Left hindlimb (tissue), 1 donor: ENCODE measurements around the gene NEMF.
"Not testable (repeated sequence)": the region's sequence is repeated elsewhere in the genome, so short reads cannot be mapped to it uniquely, and the experiment has no call there.

Source experiments
- DNase-seq: peaks from one replicate; pipeline ENCODE4 v3.0.0-alpha.2; 2018

NEMF gene, protein sequence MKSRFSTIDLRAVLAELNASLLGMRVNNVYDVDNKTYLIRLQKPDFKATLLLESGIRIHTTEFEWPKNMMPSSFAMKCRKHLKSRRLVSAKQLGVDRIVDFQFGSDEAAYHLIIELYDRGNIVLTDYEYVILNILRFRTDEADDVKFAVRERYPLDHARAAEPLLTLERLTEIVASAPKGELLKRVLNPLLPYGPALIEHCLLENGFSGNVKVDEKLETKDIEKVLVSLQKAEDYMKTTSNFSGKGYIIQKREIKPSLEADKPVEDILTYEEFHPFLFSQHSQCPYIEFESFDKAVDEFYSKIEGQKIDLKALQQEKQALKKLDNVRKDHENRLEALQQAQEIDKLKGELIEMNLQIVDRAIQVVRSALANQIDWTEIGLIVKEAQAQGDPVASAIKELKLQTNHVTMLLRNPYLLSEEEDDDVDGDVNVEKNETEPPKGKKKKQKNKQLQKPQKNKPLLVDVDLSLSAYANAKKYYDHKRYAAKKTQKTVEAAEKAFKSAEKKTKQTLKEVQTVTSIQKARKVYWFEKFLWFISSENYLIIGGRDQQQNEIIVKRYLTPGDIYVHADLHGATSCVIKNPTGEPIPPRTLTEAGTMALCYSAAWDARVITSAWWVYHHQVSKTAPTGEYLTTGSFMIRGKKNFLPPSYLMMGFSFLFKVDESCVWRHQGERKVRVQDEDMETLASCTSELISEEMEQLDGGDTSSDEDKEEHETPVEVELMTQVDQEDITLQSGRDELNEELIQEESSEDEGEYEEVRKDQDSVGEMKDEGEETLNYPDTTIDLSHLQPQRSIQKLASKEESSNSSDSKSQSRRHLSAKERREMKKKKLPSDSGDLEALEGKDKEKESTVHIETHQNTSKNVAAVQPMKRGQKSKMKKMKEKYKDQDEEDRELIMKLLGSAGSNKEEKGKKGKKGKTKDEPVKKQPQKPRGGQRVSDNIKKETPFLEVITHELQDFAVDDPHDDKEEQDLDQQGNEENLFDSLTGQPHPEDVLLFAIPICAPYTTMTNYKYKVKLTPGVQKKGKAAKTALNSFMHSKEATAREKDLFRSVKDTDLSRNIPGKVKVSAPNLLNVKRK

DNA sequence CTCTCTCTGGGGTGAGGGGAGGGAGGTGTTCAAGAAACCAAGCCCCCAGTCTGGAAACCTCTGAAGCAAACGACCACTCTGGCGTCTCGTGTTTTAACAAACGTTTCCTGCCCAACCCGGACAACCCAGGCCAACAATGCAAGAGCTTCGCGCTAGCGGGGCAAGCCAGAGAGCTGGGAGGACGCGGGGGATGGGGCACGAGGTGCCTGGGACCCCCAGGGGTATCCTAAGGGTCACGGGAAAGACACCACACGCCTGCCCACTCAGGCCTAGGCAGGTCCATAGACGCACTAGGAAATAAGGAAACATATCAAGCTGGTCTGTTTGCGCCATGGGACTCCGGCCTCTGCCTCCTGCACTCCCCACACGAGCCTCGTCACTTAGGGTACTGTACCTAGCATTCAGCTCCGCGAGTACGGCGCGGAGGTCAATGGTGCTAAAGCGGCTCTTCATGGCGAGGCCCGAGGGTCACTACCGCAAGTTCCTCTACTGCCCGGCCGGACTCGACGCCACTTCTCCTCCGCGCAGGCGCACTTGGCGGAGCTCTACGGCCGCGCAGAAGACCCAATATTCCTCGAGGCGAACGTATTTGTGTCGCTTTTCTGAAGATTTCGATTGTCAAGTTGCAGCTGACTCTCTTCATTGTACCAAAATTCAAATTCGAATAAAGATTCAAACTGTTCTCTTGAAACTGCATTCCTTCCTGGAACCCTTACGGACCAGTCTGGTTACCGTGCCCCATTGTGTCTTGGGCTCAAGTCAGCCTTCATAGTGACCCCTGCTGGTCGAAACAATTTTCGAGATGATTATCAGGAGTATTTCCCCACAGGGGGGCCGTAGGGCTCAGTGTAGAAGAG is at the start of gene NEMF:
Gene NEMF, minus strand, starts transcription at position 488 of the 857 bp plus-strand sequence. Its CDS starts 35 bp downstream, at position 453.
- DNase-seq = peak; percentile 93

DNA sequence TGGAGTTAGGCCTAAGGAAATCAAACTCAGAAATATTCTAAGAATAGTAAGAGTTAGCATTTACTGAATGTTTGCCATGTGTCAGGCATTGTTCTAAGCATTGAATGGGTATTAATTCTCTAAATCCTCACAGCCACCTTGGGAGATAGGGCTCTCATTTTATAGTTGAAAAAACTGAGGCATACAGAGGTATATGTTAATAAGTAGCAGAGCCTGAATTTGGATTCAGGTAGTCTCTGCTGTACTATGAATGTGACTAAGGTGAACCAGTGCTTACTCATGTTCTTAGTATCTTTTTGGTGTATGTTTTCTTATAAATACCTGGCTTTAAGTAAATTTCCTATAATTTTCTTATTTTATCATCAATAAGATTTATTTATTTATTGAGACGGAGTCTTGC is 48.4 kb upstream of the NEMF start:
- DNase-seq = no peak

DNA sequence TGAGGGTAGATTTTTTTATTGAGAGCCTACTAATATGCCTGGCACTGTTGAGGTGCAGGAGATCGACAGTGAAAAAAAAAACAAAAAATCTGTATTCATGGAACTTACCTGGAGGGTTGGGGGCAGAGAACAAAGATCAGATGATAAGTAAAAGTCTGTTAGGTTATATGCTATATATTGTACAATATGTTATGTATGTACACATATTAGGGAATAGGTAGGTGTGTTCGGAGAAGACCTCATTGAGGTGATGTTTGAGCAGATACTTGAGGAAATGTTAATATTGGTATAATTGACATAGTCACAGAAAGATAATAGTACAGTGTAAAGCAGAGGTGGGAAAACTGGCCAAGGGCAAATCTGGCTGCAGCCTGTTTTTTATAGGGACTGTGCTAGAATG is 45.9 kb upstream of the NEMF start:
- DNase-seq = no peak

DNA sequence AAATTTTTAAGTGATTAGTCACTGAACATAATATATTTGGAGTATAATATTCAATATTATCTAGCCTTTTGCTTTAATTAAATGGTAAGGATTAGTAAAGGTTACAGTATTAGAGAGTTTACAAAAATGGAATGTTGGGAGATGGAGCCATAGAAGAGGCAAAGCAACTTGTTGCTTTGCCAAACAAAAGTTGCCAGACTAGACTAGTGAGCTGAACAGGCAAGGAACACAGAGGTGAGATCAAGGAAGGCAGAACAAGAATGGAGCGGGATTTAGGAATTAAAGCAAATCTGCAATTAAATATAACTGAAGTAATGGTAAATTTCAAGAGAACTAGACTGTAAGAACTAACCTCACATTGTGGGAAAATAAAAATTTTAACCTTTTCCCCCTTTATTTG is 45.4 kb upstream of the NEMF start:
- no peak for DNase-seq

DNA sequence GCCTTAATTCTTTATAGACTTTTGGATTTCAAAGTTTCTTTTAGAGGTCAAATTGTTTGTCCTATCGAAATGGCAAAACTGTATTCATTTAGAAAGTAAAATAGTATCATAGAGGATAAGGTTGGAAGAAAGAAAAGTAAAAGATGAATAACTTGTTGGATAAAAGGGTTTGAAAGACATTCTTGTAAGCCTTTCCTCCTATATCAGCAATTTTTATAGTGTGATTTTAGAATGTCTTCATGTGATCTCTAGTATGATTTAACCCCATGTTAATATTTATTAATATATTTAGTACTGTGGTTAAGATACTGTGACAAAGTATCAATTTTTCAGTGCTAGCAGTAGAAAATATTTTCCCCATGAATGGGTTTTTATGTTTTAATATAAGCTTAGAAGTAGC is 44.8 kb upstream of the NEMF start:
- DNase-seq = no peak

DNA sequence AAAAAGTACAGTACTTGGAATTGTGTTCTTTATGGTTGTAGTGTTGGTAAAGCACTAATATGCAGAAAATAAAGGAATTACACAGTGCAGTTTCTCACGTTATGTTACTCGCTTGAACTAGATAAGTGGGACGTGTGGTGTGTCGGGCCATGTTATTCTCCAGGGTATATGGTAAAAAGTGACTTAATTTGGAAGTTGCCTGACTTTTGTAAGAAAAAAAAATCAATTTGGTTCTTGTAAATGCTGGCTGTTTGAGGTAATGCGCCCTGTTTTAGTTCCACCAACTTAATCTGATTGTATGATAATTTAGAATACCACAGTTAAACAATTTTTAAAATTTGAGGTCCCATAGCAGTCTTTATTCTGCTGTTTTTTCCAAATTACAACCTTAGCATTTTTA is 44.4 kb upstream of the NEMF start:
- DNase-seq = no peak

DNA sequence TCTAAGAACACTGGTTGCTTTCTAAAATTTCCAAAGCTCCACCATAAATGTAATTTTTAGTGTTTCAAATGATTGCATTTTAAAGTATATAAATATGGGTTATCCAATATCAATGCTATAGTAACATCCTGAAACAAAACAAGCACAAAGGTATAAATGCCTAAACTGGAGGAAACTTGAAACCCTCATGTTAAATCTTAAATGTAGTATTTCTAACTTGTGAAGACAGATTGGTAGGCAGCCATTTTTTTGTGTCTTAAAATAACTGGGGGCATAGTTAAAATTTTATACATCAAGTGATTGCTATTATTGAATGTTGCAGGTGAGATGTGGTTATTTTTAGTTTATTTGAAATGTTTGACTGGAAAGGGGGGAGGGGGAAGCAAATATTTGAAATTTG is 43.7 kb upstream of the NEMF start:
- not testable (repeated sequence) for DNase-seq

DNA sequence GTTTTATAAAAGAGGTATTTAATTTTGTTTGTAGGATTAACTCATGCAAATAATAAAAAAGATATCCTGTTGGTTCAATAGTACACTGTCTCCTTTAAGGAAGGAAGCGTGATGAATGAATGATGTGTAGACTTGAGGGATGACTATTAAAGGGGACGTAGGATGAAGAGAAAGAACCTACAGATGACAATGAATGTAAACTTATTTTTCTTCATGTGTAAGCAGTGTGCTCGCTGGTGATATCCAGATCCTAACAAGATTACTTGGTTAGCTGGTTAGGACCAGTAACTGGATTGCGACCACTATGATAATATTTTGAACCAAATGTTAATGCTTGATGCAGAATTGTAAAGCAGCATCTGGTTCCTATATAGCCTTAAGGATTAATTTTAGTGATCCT is 42.9 kb upstream of the NEMF start:
- no peak for DNase-seq

DNA sequence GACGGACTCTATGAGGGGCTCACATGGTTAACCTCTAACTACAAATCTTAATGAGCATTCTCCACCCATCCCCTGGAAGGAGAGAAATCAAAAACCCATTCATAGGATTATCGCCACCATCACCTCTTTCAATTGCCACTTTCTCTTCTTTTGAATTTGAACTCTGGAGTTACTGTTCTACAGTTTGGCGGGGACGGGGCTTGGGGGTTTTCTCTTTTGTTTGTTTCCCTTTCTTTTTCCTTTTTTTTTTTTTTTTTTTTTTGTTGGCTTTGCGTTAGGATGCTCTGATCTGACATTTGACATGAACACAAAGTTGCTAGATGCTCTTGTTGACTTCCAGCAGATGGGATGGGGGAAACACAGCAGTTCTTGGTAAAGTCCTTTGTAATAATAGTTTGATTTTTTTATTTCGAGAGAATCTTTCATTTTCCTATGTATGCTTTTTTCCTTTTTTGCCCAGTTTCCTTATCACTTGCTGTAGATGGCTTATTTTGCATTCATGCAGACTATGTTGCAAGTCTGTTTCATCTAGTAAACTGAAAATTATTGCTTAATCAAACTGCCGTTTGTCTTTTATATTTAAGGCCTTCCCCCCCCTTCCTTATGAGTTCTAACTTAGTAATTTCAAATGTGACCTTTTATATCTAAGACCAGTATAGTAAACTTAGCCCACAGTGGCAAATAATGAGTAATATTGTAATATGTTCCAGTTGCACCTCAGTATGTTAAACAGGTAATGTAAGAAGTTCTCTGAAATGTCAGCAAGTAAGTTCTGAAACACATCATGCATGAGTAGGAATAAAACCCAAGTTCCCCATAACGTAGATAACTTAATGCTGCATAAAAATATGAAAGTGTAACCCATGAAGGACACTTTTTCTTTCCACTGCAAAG is 41.9 kb upstream of the NEMF start:
- not testable (repeated sequence) for DNase-seq

DNA sequence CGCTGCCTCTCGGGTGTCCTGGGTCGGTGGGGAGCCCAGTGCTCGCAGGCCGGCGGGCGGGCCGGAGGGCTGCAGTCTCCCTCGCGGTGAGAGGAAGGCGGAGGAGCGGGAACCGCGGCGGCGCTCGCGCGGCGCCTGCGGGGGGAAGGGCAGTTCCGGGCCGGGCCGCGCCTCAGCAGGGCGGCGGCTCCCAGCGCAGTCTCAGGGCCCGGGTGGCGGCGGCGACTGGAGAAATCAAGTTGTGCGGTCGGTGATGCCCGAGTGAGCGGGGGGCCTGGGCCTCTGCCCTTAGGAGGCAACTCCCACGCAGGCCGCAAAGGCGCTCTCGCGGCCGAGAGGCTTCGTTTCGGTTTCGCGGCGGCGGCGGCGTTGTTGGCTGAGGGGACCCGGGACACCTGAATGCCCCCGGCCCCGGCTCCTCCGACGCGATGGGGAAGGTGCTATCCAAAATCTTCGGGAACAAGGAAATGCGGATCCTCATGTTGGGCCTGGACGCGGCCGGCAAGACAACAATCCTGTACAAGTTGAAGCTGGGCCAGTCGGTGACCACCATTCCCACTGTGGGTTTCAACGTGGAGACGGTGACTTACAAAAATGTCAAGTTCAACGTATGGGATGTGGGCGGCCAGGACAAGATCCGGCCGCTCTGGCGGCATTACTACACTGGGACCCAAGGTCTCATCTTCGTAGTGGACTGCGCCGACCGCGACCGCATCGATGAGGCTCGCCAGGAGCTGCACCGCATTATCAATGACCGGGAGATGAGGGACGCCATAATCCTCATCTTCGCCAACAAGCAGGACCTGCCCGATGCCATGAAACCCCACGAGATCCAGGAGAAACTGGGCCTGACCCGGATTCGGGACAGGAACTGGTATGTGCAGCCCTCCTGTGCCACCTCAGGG is 41.0 kb upstream of the NEMF start:
- DNase-seq = peak; percentile 41

DNA sequence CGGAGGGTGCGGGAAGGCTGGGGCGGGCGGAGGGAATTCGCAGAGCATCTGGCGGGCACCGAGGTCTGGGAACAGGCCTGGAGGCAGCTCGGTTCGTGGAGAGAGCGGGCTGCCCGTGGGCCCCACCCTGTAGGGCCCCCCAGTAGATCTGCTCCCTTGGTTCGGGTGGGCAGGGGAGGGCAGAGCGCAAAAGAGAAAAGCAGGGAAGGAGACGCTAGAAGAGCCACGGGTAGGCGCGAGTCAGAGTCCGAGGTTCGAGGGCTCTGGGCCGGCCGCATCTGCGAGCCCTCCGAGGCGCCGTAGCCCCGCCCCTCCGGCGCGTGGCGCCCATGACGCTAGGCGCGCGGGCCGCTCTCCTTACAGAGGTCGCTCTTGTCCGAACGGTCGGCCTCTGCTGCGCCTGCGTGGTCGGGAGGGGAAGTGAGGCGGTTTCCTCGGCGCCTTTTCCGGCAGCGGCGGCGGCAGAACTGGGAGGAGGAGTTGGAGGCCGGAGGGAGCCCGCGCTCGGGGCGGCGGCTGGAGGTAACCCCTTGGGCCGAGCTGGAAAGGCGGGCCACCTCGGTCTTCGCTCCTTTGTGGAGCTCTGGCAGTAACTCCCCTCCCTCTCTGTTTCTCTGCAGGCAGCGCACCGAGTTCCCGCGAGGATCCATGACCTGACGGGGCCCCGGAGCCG is 40.2 kb upstream of the NEMF start, which contains the start of gene ARF6:
Gene ARF6, plus strand, starts transcription at position 447 of the 673 bp plus-strand sequence. CDS start 655 bp downstream, outside the sequence.
- peak; percentile 99 for DNase-seq

DNA sequence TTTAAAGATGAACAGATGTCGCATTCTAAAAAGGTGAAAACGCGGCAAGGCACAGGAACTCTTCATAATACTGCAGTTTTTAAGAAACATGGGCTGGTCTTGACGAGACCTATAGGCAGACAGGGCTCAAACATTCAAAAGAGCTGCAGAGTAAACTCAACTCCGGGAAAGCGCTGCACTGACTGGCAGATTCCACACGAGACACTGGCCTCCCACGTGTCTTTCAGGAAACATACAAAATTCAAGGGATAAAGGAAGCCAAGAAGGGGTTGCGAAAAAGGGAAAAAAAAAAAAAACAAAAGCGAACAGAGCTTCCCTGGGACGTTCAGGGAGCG is 39.7 kb upstream of the NEMF start:
- peak; percentile 87 for DNase-seq

DNA sequence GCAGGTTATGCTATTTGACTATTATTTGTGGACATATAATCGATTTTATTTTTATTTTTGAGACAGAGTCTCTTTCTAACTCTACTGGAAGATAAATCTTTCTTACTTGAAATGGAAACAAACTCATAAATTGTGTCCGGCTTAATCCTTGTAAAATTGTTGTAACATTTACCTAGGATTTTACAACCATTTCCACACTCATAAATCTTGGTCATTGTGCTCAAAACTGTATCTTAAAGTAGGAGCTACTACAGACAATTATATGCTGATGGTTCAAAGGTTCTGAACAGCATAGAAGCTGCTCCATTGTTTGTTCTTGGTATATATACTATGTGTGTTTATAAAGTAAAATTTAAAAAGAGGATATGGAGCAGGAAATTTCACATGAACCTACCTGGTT is 35.7 kb upstream of the NEMF start:
- DNase-seq = no peak

DNA sequence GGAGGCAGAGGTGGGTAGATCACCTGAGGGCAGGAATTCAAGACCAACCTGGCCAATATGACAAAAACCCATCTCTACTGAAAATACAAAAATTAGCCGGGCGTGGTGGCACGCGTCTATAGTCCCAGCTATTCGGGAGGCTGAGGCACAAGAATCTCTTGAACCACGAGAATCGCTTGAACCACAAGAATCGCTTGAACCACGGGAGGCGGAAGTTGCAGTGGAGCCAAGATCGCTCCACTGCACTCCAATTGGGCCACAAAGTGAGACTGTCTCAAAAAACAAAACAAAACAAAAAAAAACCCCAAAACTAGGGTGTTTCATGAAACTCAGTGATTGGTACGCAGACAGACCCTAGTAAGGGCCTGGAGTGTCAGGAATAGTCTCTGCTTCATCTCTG is 33.9 kb upstream of the NEMF start:
- DNase-seq = no peak

DNA sequence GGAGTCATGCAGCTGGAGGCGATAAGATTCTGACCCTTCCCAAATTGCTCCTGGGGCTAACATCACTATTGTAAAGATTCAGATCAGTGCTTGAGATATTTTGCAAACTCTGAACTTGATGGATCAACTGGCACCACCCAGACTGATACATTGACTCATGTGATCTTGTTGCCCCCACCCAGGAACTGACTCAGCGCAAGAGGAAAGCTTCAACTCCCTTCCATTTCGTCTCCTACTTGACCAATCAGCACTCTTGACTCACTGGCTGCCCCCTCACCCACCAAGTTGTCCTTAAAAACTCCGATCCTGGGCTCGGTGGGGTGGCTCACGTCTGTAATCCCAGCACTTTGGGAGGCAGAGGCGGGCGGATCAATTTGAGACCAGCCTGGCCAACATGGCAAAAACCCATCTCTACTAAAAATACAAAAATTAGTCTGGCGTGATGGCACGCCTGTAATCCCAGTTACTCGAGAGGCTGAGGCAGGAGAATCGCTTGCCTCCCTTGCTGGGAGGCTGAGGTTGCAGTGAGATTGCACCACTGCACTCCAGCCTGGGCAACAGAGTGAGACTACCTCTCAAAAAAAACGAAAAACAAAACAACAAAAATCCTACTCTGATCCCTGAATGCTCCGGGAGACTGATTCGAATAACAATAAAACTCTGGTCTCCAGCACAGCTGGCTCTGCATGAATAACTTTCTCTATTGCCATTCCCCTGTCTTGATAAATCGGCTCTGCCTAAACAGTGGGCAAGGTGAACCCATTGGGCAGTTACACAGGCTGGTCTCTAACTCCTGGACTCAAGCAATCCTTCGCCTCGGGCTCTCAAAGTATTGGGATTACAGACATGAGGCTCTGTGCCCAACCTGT is 30.5 kb upstream of the NEMF start:
- no peak for DNase-seq

DNA sequence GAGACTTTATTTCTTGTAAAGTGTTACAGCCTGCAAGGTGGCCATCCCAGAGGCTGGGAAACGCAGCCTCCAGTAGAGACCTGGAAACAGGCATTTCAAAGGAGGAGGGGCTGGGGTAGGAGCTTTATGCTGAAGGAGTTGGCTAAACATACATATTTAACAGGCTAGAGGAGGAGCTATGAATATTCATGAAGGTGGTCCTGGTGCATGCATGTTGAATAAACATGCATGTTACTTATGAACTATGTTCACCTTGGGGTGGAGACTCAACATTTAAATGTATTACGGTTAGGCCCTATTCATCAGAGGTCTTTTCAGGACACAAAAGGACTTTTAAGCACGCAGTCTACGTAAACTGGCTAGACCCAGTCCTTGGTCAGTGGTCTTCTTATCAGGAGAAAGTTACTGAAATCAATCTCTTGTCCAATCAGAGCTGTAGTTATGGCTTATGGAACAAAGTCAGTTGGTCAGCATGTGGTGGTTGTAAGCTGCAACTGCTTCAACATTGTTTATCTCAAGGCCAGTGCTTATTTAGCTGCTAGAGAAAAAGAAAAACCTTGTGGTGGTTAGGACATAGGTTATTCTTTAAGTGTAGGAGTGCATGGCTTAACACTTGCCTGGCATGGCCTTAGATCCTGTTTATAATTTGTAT is 28.9 kb upstream of the NEMF start:
- no peak for DNase-seq

DNA sequence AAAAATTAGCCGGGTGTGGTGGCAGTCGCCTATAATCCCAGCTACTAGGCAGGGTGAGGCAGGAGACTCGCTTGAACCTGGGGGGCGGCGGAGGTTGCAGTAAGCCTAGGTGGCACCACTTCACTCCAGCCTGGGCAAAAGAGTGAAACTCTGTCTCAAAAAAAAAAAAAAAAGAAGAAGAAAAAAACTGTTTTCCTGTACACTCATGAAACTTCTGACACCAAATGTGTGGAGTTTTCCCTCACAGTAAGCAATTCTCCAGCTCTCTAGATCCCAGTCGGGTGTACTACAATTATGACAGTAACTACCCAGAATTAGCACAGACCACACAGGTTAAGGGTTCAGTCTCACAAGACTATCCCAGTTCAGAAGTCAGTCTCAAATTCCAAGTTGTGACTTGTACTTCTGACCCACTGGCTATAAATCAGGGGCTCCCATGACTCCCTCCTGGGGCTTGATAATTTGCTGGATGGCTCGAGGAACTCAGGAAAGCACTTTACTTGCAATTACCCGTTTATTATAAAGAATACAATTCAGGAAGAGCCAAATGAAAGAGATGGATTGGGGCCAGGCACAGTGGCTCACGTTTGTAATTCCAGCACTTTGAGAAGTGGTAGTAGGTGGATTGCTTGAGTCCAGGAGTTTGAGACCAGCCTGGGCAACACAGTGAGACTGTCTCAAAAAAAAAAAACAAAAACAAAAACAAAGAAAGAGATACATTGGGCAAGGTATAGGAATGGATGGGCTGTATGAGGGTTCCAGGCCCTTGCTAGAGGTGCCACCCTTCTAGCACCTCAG is 27.9 kb upstream of the NEMF start:
- no peak for DNase-seq
